Fibroblast of lung (primary cell): ENCODE results near the gene CACYBP. TPM values are rescaled to one million over a fixed set of nuclear protein-coding genes. Genes with fewer than 3 reads are reported as not detected.

Source experiments
- DNase-seq, 2 donors: peaks; one replicate each; pipeline versions ENCODE4 v3.0.0 to v3.0.0-alpha.2; 2010; ENCODE audit warnings: low read depth in 2 of 2
- H2AFZ ChIP-seq: 2 replicates; pipeline ENCODE4 v1.5.1; 2012; ENCODE audit warnings: low read length, control low read depth, inconsistent platforms
- H3K27ac ChIP-seq: 2 replicates; pipeline ENCODE4 v1.5.1; 2011; ENCODE audit warnings: low read length, control low read depth; ENCODE audit not compliant: insufficient read depth
- H3K27me3 ChIP-seq: 2 replicates; pipeline ENCODE4 v1.5.1; 2011; ENCODE audit warnings: mild to moderate bottlenecking, low read length; ENCODE audit not compliant: control insufficient read depth, insufficient read depth
- H3K36me3 ChIP-seq: 2 replicates; pipeline ENCODE4 v1.5.1; 2011; ENCODE audit warnings: low read length; ENCODE audit not compliant: control insufficient read depth, insufficient read depth
- H3K4me1 ChIP-seq: 2 replicates; pipeline ENCODE4 v1.5.1; 2011; ENCODE audit warnings: low read length; ENCODE audit not compliant: control insufficient read depth, insufficient read depth; ENCODE audit errors: extremely low read depth
- H3K4me2 ChIP-seq: 2 replicates; pipeline ENCODE4 v1.5.1; 2011; ENCODE audit warnings: low read length, control low read depth; ENCODE audit not compliant: insufficient read depth; ENCODE audit errors: extremely low read depth
- H3K4me3 ChIP-seq, 4 experiments: fragments of 200-600 bp in 1 of 4; sonication (generic) in 1 of 4; replicated peaks in 1 of 4; 2 replicates each; pipeline ENCODE4 v1.5.1; 2011 to 2016; ENCODE audit warnings: low read length in 4 of 4, low read depth in 3 of 4, mild to moderate bottlenecking in 3 of 4, control low read depth in 2 of 4, inconsistent platforms in 1 of 4, mixed read lengths in 1 of 4; ENCODE audit not compliant: insufficient read depth in 1 of 4; ENCODE audit errors: control extremely low read depth in 1 of 4
- H3K79me2 ChIP-seq: 2 replicates; pipeline ENCODE4 v1.5.1; 2012; ENCODE audit warnings: mild to moderate bottlenecking, low read length, inconsistent platforms; ENCODE audit not compliant: control insufficient read depth, insufficient read depth
- H3K9ac ChIP-seq: 2 replicates; pipeline ENCODE4 v1.5.1; 2011; ENCODE audit warnings: mild to moderate bottlenecking, low read length, control low read depth; ENCODE audit not compliant: insufficient read depth
- H3K9me3 ChIP-seq: 2 replicates; pipeline ENCODE4 v1.5.1; 2012; ENCODE audit warnings: low read depth, low read length; ENCODE audit not compliant: control insufficient read depth, insufficient read depth
- H4K20me1 ChIP-seq: 2 replicates; pipeline ENCODE4 v1.5.1; 2011; ENCODE audit warnings: low read length; ENCODE audit not compliant: control insufficient read depth, insufficient read depth; ENCODE audit errors: extremely low read depth
- CTCF ChIP-seq, 2 donors: IDR thresholded peaks in 1 of 2; conservative IDR thresholded peaks in 1 of 2; 1 replicate in 1 of 2; 2 replicates in 1 of 2; pipeline ENCODE4 v1.5.1; 2011 to 2012; ENCODE audit warnings: low read length in 2 of 2, control low read depth in 1 of 2, inconsistent platforms in 1 of 2, low read depth in 1 of 2, mild to moderate bottlenecking in 1 of 2
- EZH2 ChIP-seq: IDR thresholded peaks from 2 replicates; pipeline ENCODE4 v1.5.1; 2012; ENCODE audit warnings: low read length, control low read depth, mild to moderate bottlenecking; ENCODE audit errors: missing control alignments
- polyA plus RNA-seq, 2 donors: library from polyadenylated mRNA; depleted of rRNA in 1 of 2; stranded (reverse) in 1 of 2; unstranded in 1 of 2; fragments of >200 nt; gene quantifications; 2 replicates each; pipeline ENCODE4 v1.2.1, GENCODE V29; 2011 to 2012; ENCODE audit warnings: missing spikeins in 1 of 2
- total RNA-seq: library from RNA; depleted of rRNA; stranded (reverse); fragments of >200 nt; gene quantifications from 2 replicates; pipeline ENCODE4 v1.2.1, GENCODE V29; 2014

Gene CACYBP
- total and polyA plus RNA-seq, 2 donors (not counting 1 experiment from before 2014, with no cell fraction given), result 55.6 to 238 TPM

GRCh38 chr1:174995121-174995520, 4.6 kb upstream of the CACYBP start:
- no peak overlapping the region for H3K9ac ChIP-seq
- no peaks in the 10 kb centered on the region for H3K27me3 ChIP-seq
- no peak overlapping the region for H3K4me3 ChIP-seq
- no peaks in the 10 kb centered on the region for H3K9me3 ChIP-seq
- H2AFZ ChIP-seq, result no peak overlapping the region
- H3K36me3 ChIP-seq, result no peaks in the 10 kb centered on the region
- H3K79me2 ChIP-seq, result peaks cover 2% of the 10 kb centered on the region
- no peaks in the 10 kb centered on the region for H4K20me1 ChIP-seq
- H3K4me2 ChIP-seq, result no peak overlapping the region
- H3K4me1 ChIP-seq, result peaks cover 4% of the 10 kb centered on the region
- no peak for DNase-seq
- TF ChIP-seq CTCF (conservative IDR thresholded peaks at IDR 0.05 in 1 of 2, IDR thresholded peaks at IDR 0.05 in 1 of 2; ENCODE audit: low read depth in 1 of 2, low read length in 2 of 2), result no peak
- no peak for TF ChIP-seq EZH2
- no peak overlapping the region for H3K27ac ChIP-seq

- peaks cover 10% of the 10 kb centered on the region for H3K79me2 ChIP-seq
- H3K4me1 ChIP-seq, result peaks cover 4% of the 10 kb centered on the region
- H3K27me3 ChIP-seq, result no peaks in the 10 kb centered on the region
- no peaks in the 10 kb centered on the region for H3K9me3 ChIP-seq
- TF ChIP-seq CTCF (conservative IDR thresholded peaks at IDR 0.05 in 1 of 2, IDR thresholded peaks at IDR 0.05 in 1 of 2; ENCODE audit: low read depth in 1 of 2, low read length in 2 of 2), result no peak
- no peak for TF ChIP-seq EZH2
- H3K36me3 ChIP-seq, result no peaks in the 10 kb centered on the region
- H2AFZ ChIP-seq, result no peak overlapping the region
- H3K4me3 ChIP-seq, result no peak overlapping the region
- H3K27ac ChIP-seq, result no peak overlapping the region
- no peaks in the 10 kb centered on the region for H4K20me1 ChIP-seq
- H3K4me2 ChIP-seq, result no peak overlapping the region
- no peak overlapping the region for H3K9ac ChIP-seq
- DNase-seq, result peak; percentile 39 to 61
Observed at GRCh38 chr1:174995916-174996315, 3.8 kb upstream of the CACYBP start.

- peak; percentile 61 to 64 for DNase-seq
- H3K79me2 ChIP-seq, result peaks cover 16% of the 10 kb centered on the region
- TF ChIP-seq EZH2 (no peak), CTCF (conservative IDR thresholded peaks at IDR 0.05 in 1 of 2, IDR thresholded peaks at IDR 0.05 in 1 of 2; ENCODE audit: low read depth in 1 of 2, low read length in 2 of 2) (no peak)
- H3K36me3 ChIP-seq, result no peaks in the 10 kb centered on the region
- H3K27me3 ChIP-seq, result no peaks in the 10 kb centered on the region
- no peak overlapping the region for H3K27ac ChIP-seq
- H3K9ac ChIP-seq, result no peak overlapping the region
- no peaks in the 10 kb centered on the region for H4K20me1 ChIP-seq
- H3K4me3 ChIP-seq, result no peak overlapping the region
- H2AFZ ChIP-seq, result no peak overlapping the region
- no peaks in the 10 kb centered on the region for H3K9me3 ChIP-seq
- H3K4me1 ChIP-seq, result peaks cover 7% of the 10 kb centered on the region
- H3K4me2 ChIP-seq, result no peak overlapping the region
Observed at GRCh38 chr1:174996476-174996875, 3.3 kb upstream of the CACYBP start.
